Stimulated activated naive CD8-positive, alpha-beta T cell treated with anti-CD3 and anti-CD28 coated beads, Interleukin-15, Interleukin-2, amounts not matched to agents 100 U/mL and 50 U/mL, for 24 hours (primary cell): ENCODE data around the gene C13orf46.

Source experiments
- ATAC-seq: fragments of 150-1000 bp; cut with Tn5 transposase; one replicate; pipeline ENCODE4 v1.10.0; 2021
- DNase-seq: peaks from one replicate; pipeline ENCODE4 v3.0.0; 2021

C13orf46 gene

GRCh38 chr13:113954046-113954835 is 19.6 kb downstream of the C13orf46 start:
- DNase-seq: no peak
- no peak for ATAC-seq

- ATAC-seq (no peak), DNase-seq (no peak)
These were observed 20.3 kb downstream of the C13orf46 start for GRCh38 chr13:113953561-113953960.

GRCh38 chr13:113952983-113953520 is 20.8 kb downstream of the C13orf46 start:
- no peak for DNase-seq
- no peak for ATAC-seq

GRCh38 chr13:113952151-113952982 is 21.5 kb downstream of the C13orf46 start:
- ATAC-seq (no peak), DNase-seq (no peak)

- DNase-seq: peak; percentile 74
- peak; percentile 71 for ATAC-seq
These were observed 22.5 kb downstream of the C13orf46 start for GRCh38 chr13:113951246-113951999.

GRCh38 chr13:113950451-113951245 is 23.2 kb downstream of the C13orf46 start:
- DNase-seq (no peak), ATAC-seq (peak; percentile 36)

GRCh38 chr13:113949546-113949945 is 24.3 kb downstream of the C13orf46 start:
- ATAC-seq (no peak), DNase-seq (no peak)

- ATAC-seq (no peak), DNase-seq (no peak)
These were observed 25.7 kb downstream of the C13orf46 start for GRCh38 chr13:113948034-113948742.

- DNase-seq (no peak), ATAC-seq (no peak)
These were observed 26.4 kb downstream of the C13orf46 start for GRCh38 chr13:113947311-113948033.

- ATAC-seq (no peak), DNase-seq (no peak)
These were observed 27.3 kb downstream of the C13orf46 start for GRCh38 chr13:113946409-113947181.

GRCh38 chr13:113945857-113946408 is 27.9 kb downstream of the C13orf46 start:
- DNase-seq (no peak), ATAC-seq (no peak)

GRCh38 chr13:113943821-113944565 is 29.9 kb downstream of the C13orf46 start:
- ATAC-seq: no peak
- no peak for DNase-seq

GRCh38 chr13:113942591-113943103 is 31.2 kb downstream of the C13orf46 start:
- ATAC-seq (no peak), DNase-seq (no peak)

- ATAC-seq: no peak
These were observed 32.2 kb downstream of the C13orf46 start for GRCh38 chr13:113941571-113942191.

GRCh38 chr13:113939944-113940297 is 34.0 kb downstream of the C13orf46 start:
- DNase-seq: no peak
- ATAC-seq: no peak

More at GRCh38 chr13:113941571-113942191, 32.2 kb downstream of the C13orf46 start:
- DNase-seq: no peak

- ATAC-seq (no peak), DNase-seq (no peak)
These were observed 34.5 kb downstream of the C13orf46 start for GRCh38 chr13:113939129-113939943.

GRCh38 chr13:113938716-113939115 is 35.2 kb downstream of the C13orf46 start:
- DNase-seq (no peak), ATAC-seq (no peak)
